ENCODE data around the gene ETFDH.

Gene ETFDH

DNA sequence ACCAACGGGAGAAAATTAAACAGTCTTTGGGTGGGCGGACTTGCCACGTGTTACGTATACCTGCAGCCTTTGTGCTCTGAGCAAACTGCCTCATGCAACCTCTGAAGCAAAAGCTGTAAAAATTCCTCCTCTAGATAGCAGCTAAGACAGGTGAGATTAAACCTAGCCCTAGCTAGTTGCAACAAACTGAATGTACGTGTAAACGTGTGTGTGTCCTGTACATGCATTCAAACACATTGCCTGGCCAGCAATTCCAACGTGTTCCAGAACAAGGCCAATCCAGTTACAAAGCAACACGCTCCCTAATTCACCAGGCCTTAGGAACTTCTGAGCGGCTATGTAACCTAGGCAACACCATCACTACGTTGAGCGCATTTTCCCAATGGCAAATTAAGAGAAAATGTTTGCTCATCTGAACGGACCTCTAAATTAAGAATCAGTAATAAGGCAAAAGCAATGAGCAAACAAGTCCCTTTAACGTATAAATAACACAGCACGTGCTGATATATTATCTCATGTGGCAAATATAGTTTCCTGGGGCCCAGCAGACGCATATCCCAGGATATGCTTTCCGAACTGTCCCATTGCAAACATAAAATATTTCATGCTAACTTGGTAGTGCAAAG is 50.3 kb downstream of the ETFDH start:
- Histone ChIP-seq H3K27me3 (replicated peaks; ENCODE audit: control insufficient read depth, insufficient read depth, low read length, poor library complexity, severe bottlenecking) (no peaks in the 10 kb centered on the region), H3K4me3 (ENCODE audit: insufficient read depth, low read depth, low read length, poor library complexity, severe bottlenecking) (peak overlapping the region; percentile 61), H3K36me3 (ENCODE audit: control insufficient read depth, insufficient read depth, low read length) (peaks cover 27% of the 10 kb centered on the region), H3K4me1 (ENCODE audit: control insufficient read depth, insufficient read depth, low read length, poor library complexity, severe bottlenecking) (peaks cover 6% of the 10 kb centered on the region), H3K9me3 (ENCODE audit: control insufficient read depth, low read length) (no peaks in the 10 kb centered on the region), H3K27ac (ENCODE audit: insufficient read depth, low read length, poor library complexity, severe bottlenecking) (peak overlapping the region; percentile 93)
- no peak for DNase-seq

DNA sequence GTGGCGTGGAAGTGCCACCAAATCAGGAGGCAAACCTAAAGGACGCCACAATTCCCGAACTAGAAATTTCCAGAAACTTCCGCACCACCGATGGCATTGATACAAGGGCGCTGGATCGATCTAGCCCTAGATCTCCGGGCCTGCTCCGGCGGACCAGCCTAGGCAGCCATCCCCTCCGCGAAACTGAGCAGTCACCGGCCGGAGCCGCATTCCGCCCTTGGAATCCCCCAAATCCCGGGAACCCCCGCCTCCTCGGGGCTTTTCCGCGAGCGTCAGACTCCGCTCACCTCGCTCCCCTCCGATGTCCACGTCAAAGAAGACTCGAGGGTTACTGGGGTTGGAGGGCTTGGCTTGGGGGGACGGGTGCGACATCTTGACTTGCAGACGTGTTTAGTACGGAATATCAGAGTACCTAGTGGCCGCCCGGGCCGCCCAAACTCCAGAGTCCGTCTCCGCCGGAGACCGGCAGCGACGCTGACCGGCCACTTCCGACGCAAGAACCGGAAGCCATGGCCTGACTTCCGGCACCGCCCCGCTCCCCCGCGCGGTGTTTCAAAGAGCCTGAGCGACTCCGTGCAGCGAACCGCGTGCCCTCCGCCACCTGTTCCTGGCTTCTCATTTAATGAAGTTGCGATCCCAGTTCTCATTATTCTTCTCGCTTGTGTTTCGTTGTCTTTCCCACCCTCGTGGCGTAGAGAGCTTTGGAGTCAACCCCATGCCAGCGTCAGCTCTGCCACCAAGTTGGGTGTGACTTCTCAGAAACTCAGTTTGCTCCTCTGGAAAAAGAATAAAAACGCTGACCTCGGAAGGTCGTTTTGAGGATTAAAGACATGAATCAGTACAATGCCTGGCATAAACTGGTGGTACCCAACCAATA is 51.1 kb downstream of the ETFDH start, which contains the start of gene PPID:
Gene PPID, minus strand, starts transcription at position 480 of the 877 bp plus-strand sequence. Its CDS starts 108 bp downstream, at position 372.
- peaks cover 19% of the 10 kb centered on the region for H3K36me3 ChIP-seq (ENCODE audit: control insufficient read depth, insufficient read depth, low read length)
- DNase-seq = peak; percentile 66 to 74 (median 72)
- H3K27ac ChIP-seq (ENCODE audit: insufficient read depth, low read length, poor library complexity, severe bottlenecking) = peak within 1 kb of the TSS; percentile 93

DNA sequence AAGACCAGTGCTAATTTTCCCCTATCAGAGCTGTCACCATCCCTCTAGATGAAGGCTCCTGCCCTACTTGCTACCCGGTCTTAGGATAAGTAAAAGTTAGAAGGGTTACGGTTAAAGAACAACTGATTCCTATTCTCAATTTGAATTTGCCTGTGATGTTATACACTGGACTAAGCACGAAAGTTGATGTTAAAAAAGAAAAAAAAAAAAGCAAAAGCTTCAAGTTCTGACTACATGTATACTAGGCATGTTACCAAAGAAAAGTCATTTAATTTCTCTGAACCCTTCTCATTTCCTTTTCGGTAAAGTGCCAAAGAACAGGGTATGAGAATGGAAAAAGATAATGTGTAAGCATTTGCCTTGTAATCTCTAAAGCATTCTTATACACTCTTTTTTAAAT is 52.5 kb downstream of the ETFDH start:
- Histone ChIP-seq H3K4me1 (ENCODE audit: control insufficient read depth, insufficient read depth, low read length, poor library complexity, severe bottlenecking) (peaks cover 6% of the 10 kb centered on the region), H3K36me3 (ENCODE audit: control insufficient read depth, insufficient read depth, low read length) (peaks cover 4% of the 10 kb centered on the region), H3K27me3 (replicated peaks; ENCODE audit: control insufficient read depth, insufficient read depth, low read length, poor library complexity, severe bottlenecking) (no peaks in the 10 kb centered on the region), H3K27ac (ENCODE audit: insufficient read depth, low read length, poor library complexity, severe bottlenecking) (no peak overlapping the region), H3K4me3 (ENCODE audit: insufficient read depth, low read depth, low read length, poor library complexity, severe bottlenecking) (no peak overlapping the region), H3K9me3 (ENCODE audit: control insufficient read depth, low read length) (no peaks in the 10 kb centered on the region)
- DNase-seq = no peak

More for the DNA sequence above, 51.1 kb downstream of the ETFDH start, which contains the start of gene PPID:
- Histone ChIP-seq H3K27me3 (replicated peaks; ENCODE audit: control insufficient read depth, insufficient read depth, low read length, poor library complexity, severe bottlenecking) (no peaks in the 10 kb centered on the region), H3K4me1 (ENCODE audit: control insufficient read depth, insufficient read depth, low read length, poor library complexity, severe bottlenecking) (peaks cover 6% of the 10 kb centered on the region), H3K9me3 (ENCODE audit: control insufficient read depth, low read length) (no peaks in the 10 kb centered on the region), H3K4me3 (ENCODE audit: insufficient read depth, low read depth, low read length, poor library complexity, severe bottlenecking) (peak within 1 kb of the TSS; percentile 61)

DNA sequence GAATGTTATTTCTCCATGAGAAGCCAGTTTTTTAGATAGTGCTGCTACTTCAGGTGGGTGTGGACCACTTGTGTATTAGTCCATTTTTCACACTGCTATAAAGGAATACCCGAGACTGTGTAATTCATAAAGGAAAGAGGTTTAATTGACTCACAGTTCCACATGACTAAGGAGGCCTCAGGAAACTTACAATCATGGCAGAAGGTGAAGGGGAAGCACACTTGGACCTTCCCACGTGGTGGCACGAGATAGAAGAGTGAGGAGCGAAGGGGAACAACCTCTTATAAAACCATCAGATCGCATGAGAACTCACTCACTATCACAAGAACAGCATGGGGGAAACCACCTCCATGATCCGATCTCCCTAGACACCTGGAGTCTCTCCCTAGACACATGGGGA is 54.5 kb downstream of the ETFDH start:
- Histone ChIP-seq H3K27me3 (replicated peaks; ENCODE audit: control insufficient read depth, insufficient read depth, low read length, poor library complexity, severe bottlenecking) (no peaks in the 10 kb centered on the region), H3K36me3 (ENCODE audit: control insufficient read depth, insufficient read depth, low read length) (no peaks in the 10 kb centered on the region), H3K4me1 (ENCODE audit: control insufficient read depth, insufficient read depth, low read length, poor library complexity, severe bottlenecking) (peaks cover 11% of the 10 kb centered on the region), H3K9me3 (ENCODE audit: control insufficient read depth, low read length) (no peaks in the 10 kb centered on the region), H3K4me3 (ENCODE audit: insufficient read depth, low read depth, low read length, poor library complexity, severe bottlenecking) (no peak overlapping the region), H3K27ac (ENCODE audit: insufficient read depth, low read length, poor library complexity, severe bottlenecking) (no peak overlapping the region)
- no peak for DNase-seq

DNA sequence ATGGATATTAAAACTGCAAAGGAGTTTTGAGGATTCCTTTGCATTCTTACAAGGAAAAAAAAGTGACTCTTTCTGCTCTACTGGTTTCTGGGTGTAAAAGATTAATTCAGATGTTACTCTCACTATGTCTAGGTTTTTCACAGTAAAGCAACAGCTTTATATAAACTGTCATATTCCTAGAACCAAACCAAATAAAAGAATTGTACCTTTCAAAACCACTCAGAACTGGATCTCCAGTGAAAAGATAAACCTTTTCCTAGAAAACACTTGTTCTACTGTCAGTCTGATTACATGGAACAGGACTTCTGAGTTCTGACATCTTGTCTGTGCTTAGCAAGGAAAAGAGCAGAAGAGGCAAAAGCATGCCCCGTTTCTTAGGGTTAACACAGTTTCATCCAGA is 56.1 kb downstream of the ETFDH start:
- H3K36me3 ChIP-seq (ENCODE audit: control insufficient read depth, insufficient read depth, low read length) = no peaks in the 10 kb centered on the region
- DNase-seq = no peak
- no peak overlapping the region for H3K27ac ChIP-seq (ENCODE audit: insufficient read depth, low read length, poor library complexity, severe bottlenecking)
- H3K4me1 ChIP-seq (ENCODE audit: control insufficient read depth, insufficient read depth, low read length, poor library complexity, severe bottlenecking) = peaks cover 11% of the 10 kb centered on the region
- H3K4me3 ChIP-seq (ENCODE audit: insufficient read depth, low read depth, low read length, poor library complexity, severe bottlenecking) = no peak overlapping the region
- no peaks in the 10 kb centered on the region for H3K27me3 ChIP-seq (replicated peaks; ENCODE audit: control insufficient read depth, insufficient read depth, low read length, poor library complexity, severe bottlenecking)
- no peaks in the 10 kb centered on the region for H3K9me3 ChIP-seq (ENCODE audit: control insufficient read depth, low read length)

DNA sequence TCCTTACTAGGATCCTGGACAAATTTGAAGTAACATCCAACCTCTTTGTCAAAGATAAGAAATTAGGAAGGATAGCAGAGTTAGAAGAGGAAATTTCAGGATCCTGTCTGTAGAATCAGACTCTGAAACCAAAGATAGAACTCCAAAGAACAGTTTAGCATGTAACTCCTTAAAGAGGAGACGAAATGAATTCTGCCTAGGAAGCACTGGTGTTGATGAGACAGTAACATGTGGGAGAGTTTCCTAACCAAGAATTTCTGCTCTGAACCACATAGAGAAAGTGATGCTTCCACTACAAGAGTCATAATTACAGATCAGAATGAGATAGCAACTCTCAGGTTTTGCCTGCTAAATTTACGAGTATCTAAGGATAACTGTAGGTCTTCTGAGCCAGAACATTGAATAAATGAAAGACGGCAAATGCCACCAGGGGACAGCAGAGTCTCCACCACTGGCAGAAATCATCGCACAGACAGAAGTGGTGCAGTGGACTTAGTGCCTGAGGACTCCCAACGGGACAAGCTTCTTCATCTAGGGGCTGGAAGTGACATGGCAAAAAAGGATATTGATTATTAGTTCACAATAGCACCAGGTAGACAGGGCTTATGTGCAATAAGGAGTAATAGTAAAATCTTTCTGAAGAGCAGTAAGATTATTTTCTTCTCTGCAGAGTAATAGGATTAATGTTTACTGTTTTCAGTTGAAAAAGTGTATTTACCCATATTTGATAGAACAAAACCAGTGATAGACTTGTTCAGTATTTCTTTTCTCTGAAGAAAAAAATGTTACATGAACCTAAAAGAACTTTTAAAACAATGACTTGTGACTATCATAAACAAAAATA is 57.8 kb downstream of the ETFDH start:
- Histone ChIP-seq H3K4me1 (ENCODE audit: control insufficient read depth, insufficient read depth, low read length, poor library complexity, severe bottlenecking) (peaks cover 5% of the 10 kb centered on the region), H3K27ac (ENCODE audit: insufficient read depth, low read length, poor library complexity, severe bottlenecking) (no peak overlapping the region), H3K9me3 (ENCODE audit: control insufficient read depth, low read length) (no peaks in the 10 kb centered on the region), H3K36me3 (ENCODE audit: control insufficient read depth, insufficient read depth, low read length) (no peaks in the 10 kb centered on the region), H3K4me3 (ENCODE audit: insufficient read depth, low read depth, low read length, poor library complexity, severe bottlenecking) (no peak overlapping the region), H3K27me3 (replicated peaks; ENCODE audit: control insufficient read depth, insufficient read depth, low read length, poor library complexity, severe bottlenecking) (no peaks in the 10 kb centered on the region)
- peak in 1 of 3 donors; percentile 17 for DNase-seq

DNA sequence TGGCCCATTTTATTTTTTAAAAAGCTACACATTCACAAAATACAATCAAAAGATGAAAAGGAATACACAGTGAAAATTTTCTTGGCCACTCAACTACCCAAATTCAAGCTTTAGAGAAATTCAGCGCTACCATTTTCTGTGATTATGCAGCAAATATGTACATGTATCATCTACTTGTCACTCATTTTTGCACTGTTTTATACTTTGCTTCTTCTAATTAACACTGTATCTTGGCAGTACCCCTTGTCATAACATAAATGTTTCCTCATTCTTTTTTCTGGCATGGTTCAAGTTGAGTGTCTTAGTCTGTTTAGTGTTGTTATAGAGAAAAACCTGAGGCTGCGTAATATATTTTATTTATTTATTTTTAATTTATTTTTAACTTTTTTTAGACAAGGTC is 66.8 kb downstream of the ETFDH start:
- Histone ChIP-seq H3K27me3 (replicated peaks; ENCODE audit: control insufficient read depth, insufficient read depth, low read length, poor library complexity, severe bottlenecking) (no peaks in the 10 kb centered on the region), H3K36me3 (ENCODE audit: control insufficient read depth, insufficient read depth, low read length) (no peaks in the 10 kb centered on the region), H3K9me3 (ENCODE audit: control insufficient read depth, low read length) (no peaks in the 10 kb centered on the region), H3K27ac (ENCODE audit: insufficient read depth, low read length, poor library complexity, severe bottlenecking) (no peak overlapping the region), H3K4me3 (ENCODE audit: insufficient read depth, low read depth, low read length, poor library complexity, severe bottlenecking) (no peak overlapping the region), H3K4me1 (ENCODE audit: control insufficient read depth, insufficient read depth, low read length, poor library complexity, severe bottlenecking) (no peaks in the 10 kb centered on the region)
- no peak for DNase-seq

DNA sequence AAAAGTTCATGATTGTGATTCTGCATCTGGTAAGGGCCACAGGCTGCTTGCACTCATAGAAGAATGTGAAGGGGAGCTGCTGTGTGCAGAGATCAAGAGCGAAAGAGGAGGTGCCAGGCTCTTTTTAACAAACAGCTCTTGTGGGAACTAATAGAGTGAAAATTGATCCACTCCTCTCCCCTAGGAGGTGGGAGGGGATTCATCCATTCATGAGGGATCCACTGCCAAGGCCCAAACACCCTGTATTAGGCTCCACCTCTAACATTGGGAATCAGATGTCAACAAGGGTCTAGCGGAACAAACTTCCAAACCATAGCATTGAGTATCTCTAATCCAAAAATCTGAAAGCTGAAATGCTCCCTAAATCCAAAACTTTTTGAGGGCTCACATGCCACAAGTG is 67.5 kb downstream of the ETFDH start:
- Histone ChIP-seq H3K36me3 (ENCODE audit: control insufficient read depth, insufficient read depth, low read length) (no peaks in the 10 kb centered on the region), H3K9me3 (ENCODE audit: control insufficient read depth, low read length) (no peaks in the 10 kb centered on the region), H3K27ac (ENCODE audit: insufficient read depth, low read length, poor library complexity, severe bottlenecking) (no peak overlapping the region), H3K27me3 (replicated peaks; ENCODE audit: control insufficient read depth, insufficient read depth, low read length, poor library complexity, severe bottlenecking) (no peaks in the 10 kb centered on the region), H3K4me1 (ENCODE audit: control insufficient read depth, insufficient read depth, low read length, poor library complexity, severe bottlenecking) (no peaks in the 10 kb centered on the region), H3K4me3 (ENCODE audit: insufficient read depth, low read depth, low read length, poor library complexity, severe bottlenecking) (no peak overlapping the region)
- DNase-seq = no peak

DNA sequence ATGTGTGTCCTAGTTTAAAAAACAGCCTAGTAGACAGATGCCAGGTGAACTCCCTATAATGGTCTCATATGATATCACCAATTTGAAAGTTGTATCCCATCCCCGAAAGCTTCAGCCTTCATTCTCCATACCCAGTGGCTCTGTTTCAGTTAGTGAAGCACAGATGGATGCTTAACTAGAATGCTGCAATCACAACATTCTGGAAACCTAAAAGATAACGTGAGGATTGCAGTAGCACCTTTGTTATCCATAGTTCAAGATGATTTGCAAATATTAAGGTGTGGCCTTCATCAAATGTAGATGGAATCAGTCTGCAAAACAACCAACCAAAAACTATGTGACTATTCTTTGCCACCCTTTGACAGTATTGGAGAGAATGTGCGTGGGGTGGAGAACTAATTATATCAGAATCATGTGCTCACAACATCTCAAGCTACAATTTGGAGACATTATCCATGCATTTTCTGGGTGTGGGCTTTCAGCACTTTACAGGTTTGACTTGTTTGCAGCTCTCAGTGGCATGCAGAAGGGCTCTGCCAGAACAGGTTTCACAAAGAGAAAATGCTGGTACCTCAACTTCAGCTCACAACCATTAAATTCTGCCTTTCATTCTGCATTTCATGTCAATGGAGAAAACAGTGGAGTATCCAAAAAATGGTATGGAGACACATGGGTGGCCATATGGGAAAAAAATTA is 69.4 kb downstream of the ETFDH start:
- Histone ChIP-seq H3K9me3 (ENCODE audit: control insufficient read depth, low read length) (no peaks in the 10 kb centered on the region), H3K4me3 (ENCODE audit: insufficient read depth, low read depth, low read length, poor library complexity, severe bottlenecking) (no peak overlapping the region), H3K4me1 (ENCODE audit: control insufficient read depth, insufficient read depth, low read length, poor library complexity, severe bottlenecking) (no peaks in the 10 kb centered on the region), H3K36me3 (ENCODE audit: control insufficient read depth, insufficient read depth, low read length) (no peaks in the 10 kb centered on the region), H3K27ac (ENCODE audit: insufficient read depth, low read length, poor library complexity, severe bottlenecking) (no peak overlapping the region), H3K27me3 (replicated peaks; ENCODE audit: control insufficient read depth, insufficient read depth, low read length, poor library complexity, severe bottlenecking) (no peaks in the 10 kb centered on the region)
- DNase-seq = no peak

Measured in effector memory CD4-positive, alpha-beta T cell (primary cell).